ENCODE results near the gene SARDH. TPM values are rescaled to one million over a fixed set of nuclear protein-coding genes. Genes with fewer than 3 reads are reported as not detected.

Gene SARDH
- total RNA-seq, 1 donor from 2014 or later, result 6.8 TPM

DNA sequence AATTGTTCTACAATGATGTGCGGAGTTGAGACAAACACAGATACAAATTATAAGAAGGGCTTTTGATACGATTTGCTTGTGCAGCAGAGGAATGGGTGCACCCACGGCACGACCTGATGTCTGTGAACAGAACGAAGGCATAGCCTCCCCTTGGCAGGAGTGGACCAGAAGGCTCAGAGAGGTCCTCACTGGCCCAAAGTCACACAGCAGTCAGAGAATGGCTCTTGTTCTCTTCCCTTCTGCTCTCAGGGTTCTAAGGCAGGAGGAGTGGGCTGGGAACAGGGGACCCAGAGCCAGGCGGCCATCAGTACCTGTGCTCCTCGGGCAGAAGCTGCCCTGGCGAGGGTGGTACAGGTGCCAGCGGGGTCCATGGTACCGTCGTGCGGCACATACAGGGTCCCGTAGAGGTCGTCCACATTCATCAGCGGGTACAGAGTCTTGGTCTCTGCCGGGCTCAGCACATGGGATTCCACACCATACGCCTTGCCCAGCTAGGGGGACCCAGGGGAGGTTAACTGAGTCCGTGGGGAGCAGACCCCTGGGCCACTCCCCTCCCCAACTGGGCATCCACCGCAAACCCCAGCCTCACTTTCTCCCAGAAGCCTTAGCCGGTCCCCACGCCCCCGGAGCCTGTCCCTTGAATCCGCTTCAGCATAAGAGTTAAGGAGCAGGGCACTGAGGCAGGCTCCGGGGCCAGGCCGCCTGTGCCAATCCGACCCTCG is 7.0 kb downstream of the SARDH start:
- peak; percentile 66 for DNase-seq (ENCODE audit: extremely low spot score, unreplicated experiment)
- H3K4me3 Mint-ChIP-seq, result no peak overlapping the region
- H3K27me3 Mint-ChIP-seq, result peaks cover 5% of the 10 kb centered on the region
- no peaks in the 10 kb centered on the region for H3K9me3 Mint-ChIP-seq
- no peak overlapping the region for H3K27ac Mint-ChIP-seq
- TF ChIP-seq, protein P1, sequence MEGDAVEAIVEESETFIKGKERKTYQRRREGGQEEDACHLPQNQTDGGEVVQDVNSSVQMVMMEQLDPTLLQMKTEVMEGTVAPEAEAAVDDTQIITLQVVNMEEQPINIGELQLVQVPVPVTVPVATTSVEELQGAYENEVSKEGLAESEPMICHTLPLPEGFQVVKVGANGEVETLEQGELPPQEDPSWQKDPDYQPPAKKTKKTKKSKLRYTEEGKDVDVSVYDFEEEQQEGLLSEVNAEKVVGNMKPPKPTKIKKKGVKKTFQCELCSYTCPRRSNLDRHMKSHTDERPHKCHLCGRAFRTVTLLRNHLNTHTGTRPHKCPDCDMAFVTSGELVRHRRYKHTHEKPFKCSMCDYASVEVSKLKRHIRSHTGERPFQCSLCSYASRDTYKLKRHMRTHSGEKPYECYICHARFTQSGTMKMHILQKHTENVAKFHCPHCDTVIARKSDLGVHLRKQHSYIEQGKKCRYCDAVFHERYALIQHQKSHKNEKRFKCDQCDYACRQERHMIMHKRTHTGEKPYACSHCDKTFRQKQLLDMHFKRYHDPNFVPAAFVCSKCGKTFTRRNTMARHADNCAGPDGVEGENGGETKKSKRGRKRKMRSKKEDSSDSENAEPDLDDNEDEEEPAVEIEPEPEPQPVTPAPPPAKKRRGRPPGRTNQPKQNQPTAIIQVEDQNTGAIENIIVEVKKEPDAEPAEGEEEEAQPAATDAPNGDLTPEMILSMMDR (conservative IDR thresholded peaks at IDR 0.05), result no peak
- H3K4me1 Mint-ChIP-seq (ENCODE audit: unreplicated experiment), result peaks cover 9% of the 10 kb centered on the region
- H3K36me3 Mint-ChIP-seq, result no peaks in the 10 kb centered on the region

DNA sequence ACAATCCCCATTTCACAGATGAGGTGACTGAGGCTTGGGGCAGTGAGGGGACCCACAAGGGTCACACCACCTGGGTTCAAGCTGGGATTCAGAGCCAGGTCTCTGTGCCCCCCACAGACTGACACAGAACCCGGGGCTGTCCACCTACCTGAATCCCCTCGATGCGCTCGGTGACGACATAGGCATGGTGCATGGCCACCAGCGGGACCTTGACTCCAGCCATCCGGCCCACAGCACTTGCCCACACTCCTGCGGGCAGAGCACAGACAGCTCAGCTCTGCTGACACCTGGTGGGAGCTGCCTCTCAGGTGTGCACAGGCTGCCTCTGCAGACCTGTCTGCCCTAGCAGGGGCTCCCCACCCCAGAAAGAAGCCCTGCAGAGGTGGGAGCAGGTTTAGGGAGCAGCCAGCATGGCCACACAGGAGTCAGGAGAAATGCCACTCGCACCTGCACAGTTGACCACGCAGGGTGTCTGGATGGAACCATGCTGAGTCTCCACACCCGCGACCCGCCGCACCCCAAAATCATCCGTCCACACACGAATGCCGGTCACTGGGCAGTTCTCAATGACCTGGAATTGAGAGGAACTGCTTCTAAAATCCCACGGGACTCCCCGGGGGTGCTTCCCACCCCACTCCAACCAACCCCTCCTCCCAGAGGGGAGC is 8.4 kb downstream of the SARDH start:
- peak; percentile 60 for DNase-seq (ENCODE audit: extremely low spot score, unreplicated experiment)
- TF ChIP-seq, protein P1 (conservative IDR thresholded peaks at IDR 0.05), result no peak
- Mint-ChIP-seq H3K9me3 (no peaks in the 10 kb centered on the region), H3K27me3 (peaks cover 5% of the 10 kb centered on the region), H3K36me3 (no peaks in the 10 kb centered on the region), H3K27ac (no peak overlapping the region), H3K4me1 (ENCODE audit: unreplicated experiment) (no peaks in the 10 kb centered on the region), H3K4me3 (no peak overlapping the region)

DNA sequence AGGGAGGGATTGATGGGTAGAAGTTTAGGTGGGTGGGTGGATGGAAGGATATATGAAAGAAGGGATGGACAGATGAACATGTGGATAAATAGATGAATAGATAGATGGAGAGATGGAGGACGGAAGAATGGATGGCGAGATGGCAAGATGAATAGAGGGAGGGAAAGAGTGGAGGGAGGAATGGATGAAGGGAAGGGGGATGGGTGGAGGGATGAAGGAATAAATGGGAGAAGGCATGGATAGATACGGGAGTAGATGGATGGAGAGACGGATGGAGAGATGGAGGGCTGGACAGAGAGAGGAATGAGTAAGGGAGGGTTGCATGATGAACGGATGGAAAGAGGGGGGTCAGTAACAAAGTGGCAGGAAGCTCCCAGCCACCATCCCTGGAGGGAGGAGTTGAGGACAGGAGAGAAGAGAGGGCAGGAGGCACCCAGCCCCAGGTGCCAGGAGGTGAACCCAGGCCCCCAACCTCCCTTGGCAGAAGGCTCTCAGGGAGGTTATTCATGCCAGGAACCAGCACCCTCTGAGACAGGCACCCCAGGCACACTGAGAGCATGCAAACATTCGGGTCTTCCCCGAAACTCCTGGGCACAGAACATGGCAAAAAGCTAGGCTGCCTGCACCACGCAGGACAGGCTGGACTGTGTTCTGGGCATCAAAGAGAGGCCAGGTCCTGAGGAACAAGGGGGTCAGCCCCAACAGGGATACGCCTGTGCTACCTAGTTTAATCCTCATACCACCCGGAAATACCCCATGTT is 9.1 kb downstream of the SARDH start:
- no peaks in the 10 kb centered on the region for H3K36me3 Mint-ChIP-seq
- H3K4me1 Mint-ChIP-seq (ENCODE audit: unreplicated experiment), result no peaks in the 10 kb centered on the region
- no peaks in the 10 kb centered on the region for H3K9me3 Mint-ChIP-seq
- TF ChIP-seq, protein P1 (conservative IDR thresholded peaks at IDR 0.05), result no peak
- no peak overlapping the region for H3K4me3 Mint-ChIP-seq
- peaks cover 5% of the 10 kb centered on the region for H3K27me3 Mint-ChIP-seq
- DNase-seq (ENCODE audit: extremely low spot score, unreplicated experiment), result peak; percentile 47
- H3K27ac Mint-ChIP-seq, result no peak overlapping the region

DNA sequence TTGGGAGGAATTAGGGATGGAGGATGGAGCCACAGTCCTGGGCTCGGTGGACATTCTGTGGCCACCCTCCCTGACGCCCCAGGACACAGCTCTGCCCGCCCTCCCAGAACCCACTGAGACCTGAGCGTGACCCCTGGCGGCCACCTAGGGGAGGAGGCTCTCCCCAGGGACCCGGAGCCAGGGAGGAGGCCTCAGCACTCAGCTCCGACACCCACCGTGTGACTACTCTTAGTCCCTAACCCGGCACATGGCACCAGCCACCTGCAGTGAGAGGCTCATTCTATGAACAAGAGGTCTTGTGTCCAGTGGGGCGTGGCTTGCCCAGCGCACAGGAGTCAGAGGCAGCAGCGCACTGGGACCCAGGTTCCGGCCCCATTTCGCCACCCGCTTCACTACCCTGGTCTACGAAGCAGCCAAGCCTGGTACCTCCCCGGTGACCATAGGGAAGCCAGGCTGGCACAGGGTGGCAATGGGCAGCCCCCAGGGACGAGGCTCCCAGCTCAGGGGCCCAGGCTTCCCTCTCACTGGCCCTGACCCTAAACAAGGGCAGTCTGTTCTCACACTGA is 10.2 kb downstream of the SARDH start:
- DNase-seq (ENCODE audit: extremely low spot score, unreplicated experiment), result peak; percentile 60
- Mint-ChIP-seq H3K27ac (no peak overlapping the region), H3K27me3 (peaks cover 5% of the 10 kb centered on the region), H3K4me3 (no peak overlapping the region), H3K9me3 (no peaks in the 10 kb centered on the region), H3K36me3 (no peaks in the 10 kb centered on the region), H3K4me1 (ENCODE audit: unreplicated experiment) (no peaks in the 10 kb centered on the region)
- TF ChIP-seq, protein P1 (conservative IDR thresholded peaks at IDR 0.05), result no peak

DNA sequence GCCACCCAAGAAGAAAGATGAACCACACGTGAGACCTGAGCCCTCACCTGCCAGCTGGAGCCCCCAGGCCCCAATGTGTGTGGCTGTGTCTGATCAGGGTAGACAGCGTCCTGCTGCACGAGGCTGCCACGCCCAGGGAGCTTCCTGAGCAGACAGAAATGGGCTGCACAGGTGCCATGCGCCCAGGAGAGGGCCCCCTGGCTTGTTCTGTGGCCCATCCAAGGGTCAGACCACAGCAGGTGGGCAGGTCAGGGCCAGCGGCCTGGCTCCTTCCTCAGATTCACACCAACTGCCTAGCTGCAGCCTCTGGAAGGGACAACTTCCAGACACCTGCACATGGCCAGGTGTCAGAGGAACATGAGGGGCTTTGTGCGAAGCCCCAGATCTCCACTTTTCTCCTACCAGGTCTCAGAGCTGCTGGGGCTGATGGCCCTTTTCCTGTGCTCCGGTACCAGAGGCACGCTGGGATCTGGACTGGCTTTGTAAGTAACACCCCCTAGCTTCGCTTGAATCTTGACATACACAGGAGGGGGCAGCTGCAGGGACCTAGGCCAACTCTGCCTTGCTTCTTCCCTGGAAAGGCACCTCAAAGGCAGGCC is 10.8 kb downstream of the SARDH start:
- Mint-ChIP-seq H3K4me3 (no peak overlapping the region), H3K27ac (no peak overlapping the region), H3K36me3 (no peaks in the 10 kb centered on the region), H3K4me1 (ENCODE audit: unreplicated experiment) (no peaks in the 10 kb centered on the region), H3K9me3 (no peaks in the 10 kb centered on the region), H3K27me3 (peaks cover 5% of the 10 kb centered on the region)
- DNase-seq (ENCODE audit: extremely low spot score, unreplicated experiment), result peak; percentile 68
- TF ChIP-seq, protein P1 (conservative IDR thresholded peaks at IDR 0.05), result no peak

All from type B pancreatic cell (in vitro differentiated cells).